HG03135 (cell line): ENCODE data around the gene PLCD3.
"Not testable (repeated sequence)": the region's sequence is repeated elsewhere in the genome, so short reads cannot be mapped to it uniquely, and the experiment has no call there.

ENCODE experiments used
- ATAC-seq: cut with Tn5 transposase; IDR thresholded peaks from one replicate; pipeline ENCODE4 v1.9.1; 2021; ENCODE audit warnings: mild to moderate bottlenecking, moderate library complexity; ENCODE audit not compliant: unreplicated experiment

PLCD3 gene

DNA sequence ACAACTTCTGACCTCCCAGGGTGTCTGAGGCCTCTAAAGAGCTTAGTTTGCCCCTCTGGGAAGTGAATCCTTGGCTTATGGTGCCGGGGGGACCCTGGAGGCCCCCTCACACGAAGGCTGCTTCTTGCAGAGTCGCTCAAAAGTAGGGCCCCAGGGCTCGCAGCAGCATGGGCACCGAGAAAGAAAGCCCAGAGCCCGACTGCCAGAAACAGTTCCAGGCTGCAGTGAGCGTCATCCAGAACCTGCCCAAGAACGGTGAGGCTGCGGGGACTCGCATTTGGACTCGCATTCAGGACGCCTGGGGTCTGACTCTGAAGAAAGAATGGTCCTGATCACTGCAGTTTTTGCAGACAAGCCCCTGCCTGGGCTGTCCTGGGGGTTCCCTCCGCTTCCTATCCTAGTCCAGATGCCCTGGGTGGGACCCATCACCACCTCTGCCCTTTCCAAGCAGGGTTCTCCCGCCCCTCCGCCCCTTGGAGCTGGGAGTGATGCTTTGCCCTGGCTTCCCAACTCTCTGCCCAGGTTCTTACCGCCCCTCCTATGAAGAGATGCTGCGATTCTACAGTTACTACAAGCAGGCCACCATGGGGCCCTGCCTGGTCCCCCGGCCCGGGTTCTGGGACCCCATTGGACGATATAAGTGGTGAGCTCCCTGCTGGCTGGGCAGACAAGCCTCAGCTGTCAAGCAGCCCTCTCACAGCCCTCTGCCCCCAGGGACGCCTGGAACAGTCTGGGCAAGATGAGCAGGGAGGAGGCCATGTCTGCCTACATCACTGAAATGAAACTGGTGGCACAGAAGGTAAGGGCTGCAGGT is 3.9 kb upstream of the PLCD3 start:
- no peak for ATAC-seq

- ATAC-seq: peak; percentile 69
These were observed 3.1 kb upstream of the PLCD3 start, which contains the start of gene ACBD4 for GRCh38 chr17:45135192-45135977. TSS of gene ACBD4 (plus strand) at chr17:45135687. CDS start at chr17:45136145, 458 bp downstream.

DNA sequence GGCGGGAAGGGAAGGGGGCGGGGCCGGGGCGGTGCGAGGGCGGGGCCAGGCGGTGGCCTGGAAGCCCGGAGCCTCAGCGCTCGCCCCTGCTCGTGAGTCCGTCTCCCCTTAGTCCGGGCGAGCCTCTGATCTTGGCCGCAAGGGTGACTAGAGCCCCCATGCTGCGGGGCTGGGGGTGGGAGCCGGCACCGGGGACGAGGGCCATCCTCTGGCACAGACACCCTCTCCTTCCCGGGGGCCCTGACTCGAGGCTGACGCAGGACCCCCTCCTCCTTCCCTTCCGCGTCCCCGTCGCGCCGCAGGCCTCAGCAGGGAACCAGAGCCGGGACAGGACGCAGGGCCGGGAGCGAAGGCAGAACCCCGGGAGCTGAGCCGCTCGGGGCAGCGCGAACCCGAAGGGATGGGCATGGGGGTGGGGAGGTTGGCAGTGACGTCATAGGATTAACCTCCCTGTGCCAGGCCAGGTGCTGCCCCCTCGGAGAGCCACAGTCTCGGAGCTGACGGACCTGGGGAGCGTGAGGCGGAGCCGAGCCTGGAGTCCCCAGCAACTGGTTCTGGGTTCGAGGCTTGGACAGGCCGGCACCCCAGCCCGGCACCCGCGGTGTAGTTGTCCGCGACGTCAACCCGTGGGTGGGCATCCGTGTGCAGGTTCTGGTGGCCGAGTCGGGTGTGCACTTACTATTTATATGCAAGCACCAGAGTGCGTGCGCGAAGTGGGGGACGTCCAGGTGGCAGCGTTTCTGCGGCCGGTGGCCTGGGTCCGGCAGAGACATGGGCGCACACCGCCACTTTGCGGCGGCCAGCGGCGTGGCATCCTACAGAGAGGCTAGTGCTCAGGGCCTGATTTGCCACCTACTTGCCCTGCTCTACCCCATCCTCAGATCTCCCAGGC is 503 bp upstream of the PLCD3 start:
- ATAC-seq: no peak

DNA sequence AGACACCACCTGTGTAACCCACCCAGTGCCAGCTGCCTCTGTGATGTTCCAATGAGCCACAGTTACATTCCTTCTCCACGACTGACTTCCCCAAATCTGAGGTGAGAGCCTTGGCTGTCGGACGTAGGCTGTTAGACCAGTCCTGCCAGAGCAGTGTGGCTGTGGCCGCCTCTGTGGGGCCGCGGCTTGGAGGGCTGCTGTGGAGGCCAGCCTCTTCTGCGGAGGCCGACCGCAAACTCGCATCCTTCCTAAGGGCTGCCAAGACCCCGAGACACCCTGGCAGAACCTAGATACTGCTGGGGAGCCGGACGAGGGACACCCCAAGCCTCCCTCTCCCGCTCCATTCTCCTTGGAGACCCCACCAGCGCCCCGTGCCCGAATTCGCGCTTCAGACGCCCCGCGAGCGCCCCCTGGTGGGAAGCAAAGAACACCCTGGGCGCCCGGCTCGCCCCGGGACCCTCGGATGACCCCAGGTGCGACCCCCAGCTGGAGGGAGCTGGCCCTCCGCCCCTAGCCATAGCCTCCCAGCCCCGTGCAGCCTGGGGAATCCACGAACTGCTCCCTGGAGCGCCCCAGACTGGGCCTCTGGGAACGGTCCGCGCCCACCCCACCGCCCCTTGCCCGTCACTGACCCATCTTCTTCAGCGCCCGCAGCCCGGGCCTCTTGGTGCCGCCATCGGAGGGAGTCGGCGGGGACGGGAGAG is 547 bp downstream of the PLCD3 start:
- no peak for ATAC-seq

- ATAC-seq: no peak
These were observed 1.4 kb downstream of the PLCD3 start for GRCh38 chr17:45130681-45131615.

DNA sequence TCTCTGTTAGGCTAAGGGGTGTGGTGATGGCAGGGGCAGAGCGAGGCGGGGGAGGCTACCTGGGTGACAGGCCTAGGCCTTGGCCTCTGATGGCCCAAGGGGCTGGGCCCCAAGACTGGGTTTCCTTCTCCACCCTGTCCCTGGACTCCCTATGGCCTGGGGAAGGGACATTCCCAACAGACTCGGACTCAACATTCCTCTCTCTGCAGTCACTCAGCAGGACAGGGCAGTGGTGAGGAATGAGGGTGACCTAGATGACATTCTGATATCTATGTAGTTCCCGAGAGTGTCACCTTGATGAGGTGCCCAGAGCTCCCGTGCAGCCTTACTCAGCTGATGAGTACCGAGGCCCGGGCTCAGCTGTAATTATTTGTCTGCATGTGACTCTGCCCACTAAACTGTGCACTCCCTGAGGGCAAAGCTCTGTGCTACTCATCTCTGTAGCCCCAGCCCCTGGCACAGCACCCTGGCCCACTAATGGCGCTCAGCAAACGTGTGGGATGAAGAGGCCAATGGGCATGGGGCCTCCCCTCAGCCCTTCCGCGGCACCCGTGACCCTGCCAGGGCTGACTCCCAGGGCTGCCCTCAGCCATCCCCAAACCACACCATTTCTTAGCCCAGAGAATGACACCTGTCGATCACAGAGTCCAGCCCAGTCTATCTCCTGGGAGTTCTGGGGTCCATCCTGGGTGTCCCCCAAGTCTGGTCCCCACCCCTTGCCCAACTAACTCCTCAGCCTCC is 2.2 kb downstream of the PLCD3 start:
- no peak for ATAC-seq

- ATAC-seq: no peak
These were observed 2.8 kb downstream of the PLCD3 start for GRCh38 chr17:45129426-45129939.

GRCh38 chr17:45128989-45129388 is 3.3 kb downstream of the PLCD3 start:
- ATAC-seq: no peak

- ATAC-seq: no peak
These were observed 4.0 kb downstream of the PLCD3 start for GRCh38 chr17:45128331-45128730.

DNA sequence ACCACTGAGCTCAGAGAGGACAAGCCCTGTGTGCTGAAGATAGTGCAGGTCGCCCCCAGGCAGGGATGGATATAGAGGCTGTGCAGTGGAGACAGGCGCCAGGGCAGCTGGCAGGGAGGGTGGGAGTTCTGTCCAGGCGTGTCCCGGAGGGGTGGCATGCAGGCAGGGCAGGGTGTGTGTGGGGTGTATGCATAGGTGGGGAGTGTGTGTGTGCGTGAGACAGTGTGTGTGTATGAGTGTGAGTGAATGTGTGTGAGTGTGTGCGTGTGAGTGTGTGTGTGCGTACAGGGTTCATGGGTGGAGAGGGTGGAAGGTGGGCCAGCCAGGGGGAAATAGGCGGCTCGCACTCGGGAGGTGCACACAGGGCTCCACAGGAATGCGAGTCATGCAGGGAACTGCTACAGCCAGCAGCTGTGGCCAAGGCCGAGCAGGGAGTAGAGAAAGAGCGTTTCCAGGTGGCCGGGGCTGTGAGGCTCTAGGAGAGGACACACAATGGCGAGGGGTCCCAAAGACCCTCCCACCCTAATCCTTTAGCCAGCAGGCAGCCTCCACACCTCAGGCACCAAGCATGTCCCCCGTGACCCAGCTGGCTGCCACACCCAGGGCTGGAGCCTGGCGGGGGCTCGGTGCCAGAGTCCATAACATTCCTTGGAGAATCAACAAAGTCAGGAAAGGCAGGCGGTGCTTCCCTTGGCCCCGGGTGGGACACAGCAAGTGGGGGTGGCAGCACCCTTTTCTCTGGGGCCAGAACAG is 4.6 kb downstream of the PLCD3 start:
- ATAC-seq: no peak

DNA sequence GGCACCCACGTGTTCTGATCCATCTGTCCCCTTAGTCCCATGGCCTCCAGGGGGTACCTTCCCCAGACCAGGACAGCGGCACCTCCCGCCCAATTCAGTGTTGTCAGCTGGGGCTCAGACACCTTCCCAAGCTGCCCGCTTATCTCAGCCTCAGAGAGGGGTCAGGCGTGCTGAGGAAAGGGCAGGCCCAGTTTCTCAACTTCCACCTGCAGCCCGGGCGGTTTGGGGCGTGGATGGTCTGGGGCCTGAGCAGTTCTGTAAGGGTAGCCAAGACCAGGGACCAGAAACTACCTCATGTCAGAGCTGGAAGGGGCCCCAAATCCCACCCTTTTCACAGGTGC is 5.1 kb downstream of the PLCD3 start:
- ATAC-seq: no peak

DNA sequence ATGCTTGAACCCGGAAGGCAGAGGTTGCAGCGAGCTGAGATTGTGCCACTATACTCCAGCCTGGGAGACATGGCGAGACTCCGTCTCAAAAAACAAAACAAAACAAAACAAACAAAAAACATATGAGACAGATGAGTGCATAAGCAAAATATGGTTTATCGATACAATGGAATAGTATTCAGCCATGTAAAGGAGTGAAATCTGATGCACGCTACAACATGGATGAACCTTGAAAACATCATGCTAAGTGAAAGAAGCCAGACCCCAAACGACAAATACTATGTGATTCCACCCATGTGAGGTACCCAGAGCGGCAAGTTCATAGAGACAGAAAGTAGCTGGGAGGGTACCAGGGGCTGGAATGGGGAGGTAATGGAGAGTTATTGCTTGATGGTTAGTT is 6.8 kb downstream of the PLCD3 start:
- no peak for ATAC-seq

- ATAC-seq: not testable (repeated sequence)
These were observed 7.6 kb downstream of the PLCD3 start for GRCh38 chr17:45124797-45125122.

DNA sequence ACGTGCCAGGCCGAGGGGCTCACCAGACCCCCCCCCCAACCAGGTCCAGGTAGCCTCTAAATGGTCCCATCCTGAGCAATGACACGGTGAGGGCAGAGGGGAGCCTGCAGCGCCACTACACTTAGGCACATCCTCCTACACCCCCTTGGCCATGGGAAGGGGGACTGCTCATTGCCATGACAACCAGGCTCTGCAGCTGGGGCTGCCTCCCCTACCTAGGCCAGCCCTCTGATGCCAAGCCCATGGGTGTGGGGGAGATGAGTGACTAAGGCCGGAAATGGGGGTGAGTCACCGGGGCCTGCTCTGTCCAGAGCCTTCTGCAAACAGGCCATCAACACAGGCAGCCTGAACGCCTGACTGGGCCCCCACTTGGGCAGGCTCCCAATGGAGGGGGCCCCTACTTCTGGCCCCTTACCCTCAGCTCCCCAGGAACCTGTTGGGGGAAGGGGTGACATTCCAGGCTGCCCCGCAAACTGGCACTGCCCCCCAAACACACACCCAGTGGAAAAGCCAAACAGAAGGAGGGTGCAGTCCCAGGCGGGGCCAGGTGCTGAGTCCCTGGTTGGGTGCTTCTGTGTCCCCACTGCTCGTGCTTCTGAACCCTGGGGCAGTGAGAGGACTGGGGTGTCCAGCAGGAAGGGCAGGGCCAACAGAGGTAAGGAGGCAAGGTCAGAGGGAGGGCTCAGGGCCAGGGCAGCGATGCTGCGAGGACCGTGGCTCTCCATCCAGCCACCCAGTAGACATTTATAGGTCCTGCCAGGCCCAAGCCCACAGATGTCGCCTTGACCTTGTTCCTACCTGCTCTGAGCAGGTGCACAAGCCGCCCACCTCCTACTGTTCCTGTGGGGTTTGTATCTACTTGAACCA is 8.2 kb downstream of the PLCD3 start:
- ATAC-seq: no peak

GRCh38 chr17:45123076-45123770 is 9.1 kb downstream of the PLCD3 start:
- ATAC-seq: no peak

- ATAC-seq: no peak
These were observed 11.3 kb downstream of the PLCD3 start for GRCh38 chr17:45121055-45121454.
